ENCODE measurements around the gene RAB11FIP4.

The RAB11FIP4 gene

GRCh38 chr17:31586946-31587345, 195.5 kb downstream of the RAB11FIP4 start:
- Histone ChIP-seq H3K27me3 (ENCODE audit: low read length) (no peaks in the 10 kb centered on the region), H3K36me3 (ENCODE audit: low read length) (no peaks in the 10 kb centered on the region), H3K9me2 (replicated peaks; ENCODE audit: insufficient read depth, low read length) (no peaks in the 10 kb centered on the region), H2AFZ (ENCODE audit: low read depth, low read length, severe bottlenecking) (no peak overlapping the region), H3K27ac (ENCODE audit: low read depth, low read length) (no peak overlapping the region), H4K20me1 (ENCODE audit: low read depth, low read length) (no peaks in the 10 kb centered on the region), H3K9ac (ENCODE audit: low read length) (no peak overlapping the region), H3K9me3 (ENCODE audit: insufficient read depth, low read length) (no peaks in the 10 kb centered on the region), H3K4me3 (ENCODE audit: insufficient read depth, low read length, poor library complexity, severe bottlenecking) (no peak overlapping the region), H3F3A (ENCODE audit: insufficient read depth) (no peaks in the 10 kb centered on the region), H3K4me2 (ENCODE audit: low read depth, low read length, poor library complexity, severe bottlenecking) (no peak overlapping the region), H3K79me2 (ENCODE audit: insufficient read depth, low read length) (no peaks in the 10 kb centered on the region)
- no peak for TF ChIP-seq CTCF (IDR thresholded peaks at IDR 0.05; ENCODE audit: insufficient read depth, low read length, poor library complexity, severe bottlenecking)
- no peak for TF ChIP-seq EZH2phosphoT487 (conservative IDR thresholded peaks at IDR 0.05; ENCODE audit: low read length)

GRCh38 chr17:31587462-31587861, 196.0 kb downstream of the RAB11FIP4 start:
- H2AFZ ChIP-seq (ENCODE audit: low read depth, low read length, severe bottlenecking): no peak overlapping the region
- TF ChIP-seq CTCF (IDR thresholded peaks at IDR 0.05; ENCODE audit: insufficient read depth, low read length, poor library complexity, severe bottlenecking) (no peak), EZH2phosphoT487 (conservative IDR thresholded peaks at IDR 0.05; ENCODE audit: low read length) (no peak)
- no peaks in the 10 kb centered on the region for H3K27me3 ChIP-seq (ENCODE audit: low read length)
- H3K4me3 ChIP-seq (ENCODE audit: insufficient read depth, low read length, poor library complexity, severe bottlenecking): no peak overlapping the region
- H3K4me2 ChIP-seq (ENCODE audit: low read depth, low read length, poor library complexity, severe bottlenecking): no peak overlapping the region
- H3K27ac ChIP-seq (ENCODE audit: low read depth, low read length): no peak overlapping the region
- no peaks in the 10 kb centered on the region for H3F3A ChIP-seq (ENCODE audit: insufficient read depth)
- no peaks in the 10 kb centered on the region for H4K20me1 ChIP-seq (ENCODE audit: low read depth, low read length)
- no peaks in the 10 kb centered on the region for H3K36me3 ChIP-seq (ENCODE audit: low read length)
- H3K79me2 ChIP-seq (ENCODE audit: insufficient read depth, low read length): no peaks in the 10 kb centered on the region
- H3K9me2 ChIP-seq (replicated peaks; ENCODE audit: insufficient read depth, low read length): no peaks in the 10 kb centered on the region
- no peak overlapping the region for H3K9ac ChIP-seq (ENCODE audit: low read length)
- no peaks in the 10 kb centered on the region for H3K9me3 ChIP-seq (ENCODE audit: insufficient read depth, low read length)
